Esophagus muscularis mucosa (tissue), 4 donors: ENCODE data around the gene PDXDC1.
"Not testable (repeated sequence)": the region's sequence is repeated elsewhere in the genome, so short reads cannot be mapped to it uniquely, and the experiment has no call there.

ENCODE experiments used
- CTCF ChIP-seq, 3 experiments: fragments of 200-600 bp in 2 of 3; fragments of 450-650 bp in 1 of 3; sonication (generic) in 2 of 3; IDR thresholded peaks; one replicate each; pipeline ENCODE4 v1.5.1; 2017 to 2019; ENCODE audit warnings: antibody characterized with exemption in 3 of 3, mild to moderate bottlenecking in 2 of 3, moderate library complexity in 1 of 3
- EP300 ChIP-seq: sonication (generic); formaldehyde crosslinking; IDR thresholded peaks from one replicate; pipeline ENCODE4 v1.6.1; 2017; ENCODE audit warnings: antibody characterized with exemption
- POLR2A ChIP-seq: fragments of 450-650 bp; IDR thresholded peaks from one replicate; pipeline ENCODE4 v1.6.1; 2017; ENCODE audit warnings: antibody characterized with exemption, moderate library complexity, mild to moderate bottlenecking, low read depth
- POLR2AphosphoS5 ChIP-seq, 2 donors: sonication (generic); formaldehyde crosslinking; IDR thresholded peaks; one replicate each; pipeline ENCODE4 v1.6.1; 2017; ENCODE audit warnings: antibody characterized with exemption in 2 of 2

- not testable (repeated sequence) for TF ChIP-seq CTCF (IDR thresholded peaks at IDR 0.05); POLR2AphosphoS5 (IDR thresholded peaks at IDR 0.05); POLR2A; EP300
Observed at GRCh38 chr16:14981234-14981633, 6.4 kb downstream of the PDXDC1 start.
